22Rv1 (cell line): ENCODE data around the gene TAGLN2.

ENCODE experiments used
- CTCF ChIP-seq: fragments of 450-650 bp; IDR thresholded peaks from 2 replicates; pipeline ENCODE4 v1.5.1; 2017; ENCODE audit warnings: mild to moderate bottlenecking
- ZFX ChIP-seq: fragments of 450-650 bp; IDR thresholded peaks from 2 replicates; pipeline ENCODE4 v1.6.1; 2017; ENCODE audit warnings: antibody characterized with exemption, borderline replicate concordance

- TF ChIP-seq CTCF (no peak), ZFX (no peak)
These were observed 10.9 kb downstream of the TAGLN2 start for GRCh38 chr1:159914252-159915018.
